ENCODE data around the gene PSRC1. TPM values are rescaled to one million over a fixed set of nuclear protein-coding genes. Genes with fewer than 3 reads are reported as not detected.
"Not testable (repeated sequence)": the region's sequence is repeated elsewhere in the genome, so short reads cannot be mapped to it uniquely, and the experiment has no call there.

Gene PSRC1
- total RNA-seq, 2 donors from 2014 or later: 2.4 to 2.5 TPM

DNA sequence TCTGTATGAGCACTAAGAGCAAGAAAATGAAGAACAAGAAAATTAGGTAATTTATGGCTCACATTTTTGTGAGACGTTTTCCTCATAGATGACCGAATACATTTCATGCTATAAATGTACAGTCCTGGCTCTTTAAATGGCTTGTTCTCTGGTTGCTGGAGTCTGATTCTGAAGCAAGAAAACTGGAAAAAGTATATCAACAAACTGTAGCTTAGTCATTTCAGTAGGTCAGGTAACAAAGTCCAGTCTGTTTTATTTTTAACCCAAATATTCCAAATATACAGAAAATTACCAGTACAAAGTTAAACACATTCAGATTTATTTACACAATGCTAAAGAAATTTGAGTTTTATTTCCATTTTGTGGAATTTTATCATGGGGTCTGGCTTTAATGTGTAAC, 26.4 kb upstream of the PSRC1 start:
- TF ChIP-seq, protein P1, sequence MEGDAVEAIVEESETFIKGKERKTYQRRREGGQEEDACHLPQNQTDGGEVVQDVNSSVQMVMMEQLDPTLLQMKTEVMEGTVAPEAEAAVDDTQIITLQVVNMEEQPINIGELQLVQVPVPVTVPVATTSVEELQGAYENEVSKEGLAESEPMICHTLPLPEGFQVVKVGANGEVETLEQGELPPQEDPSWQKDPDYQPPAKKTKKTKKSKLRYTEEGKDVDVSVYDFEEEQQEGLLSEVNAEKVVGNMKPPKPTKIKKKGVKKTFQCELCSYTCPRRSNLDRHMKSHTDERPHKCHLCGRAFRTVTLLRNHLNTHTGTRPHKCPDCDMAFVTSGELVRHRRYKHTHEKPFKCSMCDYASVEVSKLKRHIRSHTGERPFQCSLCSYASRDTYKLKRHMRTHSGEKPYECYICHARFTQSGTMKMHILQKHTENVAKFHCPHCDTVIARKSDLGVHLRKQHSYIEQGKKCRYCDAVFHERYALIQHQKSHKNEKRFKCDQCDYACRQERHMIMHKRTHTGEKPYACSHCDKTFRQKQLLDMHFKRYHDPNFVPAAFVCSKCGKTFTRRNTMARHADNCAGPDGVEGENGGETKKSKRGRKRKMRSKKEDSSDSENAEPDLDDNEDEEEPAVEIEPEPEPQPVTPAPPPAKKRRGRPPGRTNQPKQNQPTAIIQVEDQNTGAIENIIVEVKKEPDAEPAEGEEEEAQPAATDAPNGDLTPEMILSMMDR (IDR thresholded peaks at IDR 0.05): no peak
- Histone ChIP-seq H3K27ac (no peak overlapping the region), H3K4me1 (ENCODE audit: control insufficient read depth in 1 of 2, low read depth in 2 of 2) (peaks cover 0 to 19% of the 10 kb centered on the region in 2 donors), H3K9me3 (no peaks in the 10 kb centered on the region), H3K36me3 (peaks cover 31% of the 10 kb centered on the region), H3K27me3 (replicated peaks; ENCODE audit: insufficient read depth) (no peaks in the 10 kb centered on the region), H3K4me3 (no peak overlapping the region)
- ATAC-seq (ENCODE audit: insufficient number of reproducible peaks, low FRiP score, low read depth) (no peak), DNase-seq (ENCODE audit: low spot score) (no peak)

DNA sequence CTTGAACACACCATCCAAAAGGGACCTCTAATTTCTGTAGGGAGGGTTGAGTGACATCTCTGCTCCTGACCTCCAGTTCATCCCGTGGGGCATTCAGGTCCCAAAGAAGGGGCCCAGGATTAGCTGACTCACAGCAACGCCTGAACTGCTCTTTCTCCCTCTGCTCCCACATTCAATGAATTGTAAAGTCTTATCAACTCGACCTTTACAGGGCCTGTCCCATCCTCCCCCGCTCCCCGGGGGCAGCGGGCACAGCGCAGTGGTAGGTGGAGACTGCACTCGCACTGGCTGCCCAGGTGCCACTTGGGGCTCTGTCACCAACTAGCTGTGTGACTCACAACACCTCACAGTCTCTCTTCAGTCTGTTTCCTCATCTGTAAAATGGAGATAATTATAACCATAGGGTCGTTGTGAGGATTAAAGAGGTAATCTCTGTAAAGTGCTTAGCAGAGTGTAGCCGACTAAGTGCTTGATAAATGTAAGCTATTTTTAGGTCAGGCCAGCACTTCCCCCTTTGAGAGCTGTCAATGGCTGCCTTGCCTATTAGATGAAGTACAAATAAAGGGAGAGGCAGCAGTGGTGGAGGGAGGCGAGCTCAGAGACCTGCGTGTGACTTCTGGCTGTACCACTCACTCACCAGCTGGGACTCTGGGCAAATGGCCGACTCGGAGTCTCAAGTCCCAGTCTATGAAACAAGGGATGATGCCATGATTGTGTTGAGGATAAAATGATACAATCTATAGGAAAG, 24.5 kb upstream of the PSRC1 start:
- Histone ChIP-seq H3K36me3 (peaks cover 17% of the 10 kb centered on the region), H3K9me3 (no peaks in the 10 kb centered on the region), H3K27me3 (replicated peaks; ENCODE audit: insufficient read depth) (no peaks in the 10 kb centered on the region), H3K4me1 (ENCODE audit: control insufficient read depth in 1 of 2, low read depth in 2 of 2) (peaks cover 0 to 19% of the 10 kb centered on the region in 2 donors), H3K4me3 (no peak overlapping the region), H3K27ac (no peak overlapping the region)
- TF ChIP-seq, protein P1 (IDR thresholded peaks at IDR 0.05): no peak
- ATAC-seq (ENCODE audit: insufficient number of reproducible peaks, low FRiP score, low read depth) (no peak), DNase-seq (ENCODE audit: low spot score) (no peak)

DNA sequence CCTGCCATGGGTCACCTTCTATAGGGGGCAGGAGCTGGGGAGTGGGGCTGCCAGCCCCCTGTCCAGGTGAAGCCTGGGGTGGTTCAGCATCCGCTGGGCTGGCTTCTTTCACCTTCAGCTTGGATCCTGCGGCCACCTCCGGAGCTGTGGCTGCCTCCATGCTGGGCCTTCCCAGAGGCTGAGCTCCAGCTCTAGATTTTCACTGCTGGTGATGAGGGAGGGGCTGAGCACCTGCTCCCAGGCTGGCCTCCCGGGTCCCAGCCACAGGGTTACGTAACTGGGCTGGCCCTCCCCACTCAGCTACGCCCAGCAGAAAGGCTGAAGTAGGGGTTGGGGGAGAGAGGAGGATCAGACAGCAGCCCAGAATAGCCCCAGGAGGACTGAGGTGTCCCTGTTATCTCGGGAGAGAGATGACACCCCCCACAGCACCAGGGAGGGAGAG, 23.9 kb upstream of the PSRC1 start, which contains the start of gene MYBPHL:
MYBPHL (minus strand) TSS at position 180 of the 442 bp plus-strand sequence; CDS start at position 160, 20 bp downstream.
- Histone ChIP-seq H3K4me1 (ENCODE audit: control insufficient read depth in 1 of 2, low read depth in 2 of 2) (peaks cover 0 to 19% of the 10 kb centered on the region in 2 donors), H3K9me3 (no peaks in the 10 kb centered on the region), H3K36me3 (peaks cover 14% of the 10 kb centered on the region), H3K27me3 (replicated peaks; ENCODE audit: insufficient read depth) (no peaks in the 10 kb centered on the region), H3K27ac (no peak within 1 kb of the TSS), H3K4me3 (no peak within 1 kb of the TSS)
- TF ChIP-seq, protein P1 (IDR thresholded peaks at IDR 0.05): no peak
- DNase-seq (ENCODE audit: low spot score): no peak
- no peak for ATAC-seq (ENCODE audit: insufficient number of reproducible peaks, low FRiP score, low read depth)

DNA sequence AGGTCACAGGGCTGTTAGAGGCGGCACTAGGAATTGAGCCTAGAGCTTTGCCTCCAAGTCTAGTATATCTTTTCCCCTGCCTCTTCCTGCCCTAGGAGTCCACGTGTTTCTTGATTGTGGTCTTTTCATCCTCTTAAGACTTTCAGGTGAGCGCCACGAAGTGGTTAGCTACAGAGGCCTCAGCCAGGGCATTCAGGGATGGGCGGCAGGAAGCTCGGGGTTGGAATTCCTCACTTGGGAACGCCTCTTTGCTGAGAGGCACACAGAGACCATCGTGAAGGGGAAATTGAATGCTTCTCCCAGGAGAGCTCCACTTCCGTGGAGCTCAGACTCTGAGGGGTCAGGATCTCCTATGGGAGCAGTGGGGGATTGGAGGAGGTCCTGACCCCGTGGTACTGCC, 23.0 kb upstream of the PSRC1 start:
- H3K36me3 ChIP-seq; H3K27me3 ChIP-seq (replicated peaks; ENCODE audit: insufficient read depth); H3K9me3 ChIP-seq; DNase-seq (ENCODE audit: low spot score); ATAC-seq (ENCODE audit: insufficient number of reproducible peaks, low FRiP score, low read depth); H3K27ac ChIP-seq; H3K4me3 ChIP-seq: not testable (repeated sequence)
- peaks cover 0 to 19% of the 10 kb centered on the region in 2 donors for H3K4me1 ChIP-seq (ENCODE audit: control insufficient read depth in 1 of 2, low read depth in 2 of 2)

DNA sequence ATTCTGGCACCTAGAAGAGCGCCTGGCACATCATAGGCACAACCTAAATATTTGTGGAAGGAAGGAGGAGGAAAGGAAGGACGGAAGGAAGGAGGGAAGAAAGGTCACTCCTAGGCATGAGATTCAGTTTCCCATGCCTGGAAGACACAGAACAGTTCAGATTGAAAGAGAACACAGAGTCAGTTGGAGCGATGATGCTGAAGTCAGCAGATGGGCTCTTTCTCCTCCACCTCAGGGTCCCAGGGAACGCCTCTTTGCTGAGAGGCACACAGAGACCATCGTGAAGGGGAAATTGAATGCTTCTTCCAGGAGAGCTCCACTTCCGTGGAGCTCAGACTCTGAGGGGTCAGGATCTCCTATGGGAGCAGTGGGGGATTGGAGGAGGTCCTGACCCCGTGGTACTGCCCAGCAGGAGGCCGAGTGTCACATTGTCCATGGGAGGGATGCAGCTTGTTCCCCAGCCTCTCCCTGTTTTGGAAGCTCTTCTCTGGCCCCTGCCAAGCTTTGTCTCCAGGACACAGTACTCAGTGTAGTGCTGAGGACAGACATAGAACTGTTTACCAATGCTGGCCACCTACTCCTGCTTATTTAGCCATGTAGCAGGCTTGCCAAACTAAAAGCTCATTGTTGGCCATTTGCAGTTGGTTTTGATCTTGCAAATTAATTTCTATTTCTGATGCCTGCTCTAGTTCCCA, 21.4 kb upstream of the PSRC1 start:
- Histone ChIP-seq H3K4me3 (no peak overlapping the region), H3K9me3 (no peaks in the 10 kb centered on the region), H3K27me3 (replicated peaks; ENCODE audit: insufficient read depth) (no peaks in the 10 kb centered on the region), H3K27ac (no peak overlapping the region), H3K36me3 (no peaks in the 10 kb centered on the region), H3K4me1 (ENCODE audit: control insufficient read depth in 1 of 2, low read depth in 2 of 2) (peaks cover 0 to 22% of the 10 kb centered on the region in 2 donors)
- DNase-seq (ENCODE audit: low spot score) (no peak), ATAC-seq (ENCODE audit: insufficient number of reproducible peaks, low FRiP score, low read depth) (no peak)
- TF ChIP-seq, protein P1 (IDR thresholded peaks at IDR 0.05): no peak
